Activated CD4-positive, alpha-beta T cell treated with anti-CD3 and anti-CD28 coated beads, Interleukin-2, amount 10 ng/mL, durations not matched to agents 7 days and 5 days (primary cell): ENCODE measurements around the gene MBP. TPM values are rescaled to one million over a fixed set of nuclear protein-coding genes. Genes with fewer than 3 reads are reported as not detected.

Experiments
- CTCF ChIA-PET: fragments of 350-600 bp; sonication (Branson Sonifier 250); formaldehyde crosslinking; loops from one replicate; lab custom pipeline; 2021; ENCODE audit warnings: antibody characterized with exemption; lab: Charles Lee
- POLR2A ChIA-PET: fragments of 350-600 bp; sonication (Branson Sonifier 250); formaldehyde crosslinking; loops from one replicate; lab custom pipeline; 2021; ENCODE audit warnings: antibody characterized with exemption; lab: Charles Lee
- DNase-seq: peaks from one replicate; pipeline ENCODE4 v3.0.0-alpha.2; 2020
- H3K27ac Mint-ChIP-seq: one replicate; pipeline ENCODE4 v1.8.0; 2021; ENCODE audit warnings: mild to moderate bottlenecking, moderate library complexity, mixed read lengths
- H3K27me3 Mint-ChIP-seq: one replicate; pipeline ENCODE4 v1.8.0; 2021; ENCODE audit warnings: mixed read lengths
- H3K36me3 Mint-ChIP-seq: one replicate; pipeline ENCODE4 v1.8.0; 2021; ENCODE audit warnings: low read depth, mixed read lengths
- H3K4me1 Mint-ChIP-seq: one replicate; pipeline ENCODE4 v1.8.0; 2021; ENCODE audit warnings: mixed read lengths
- H3K4me3 Mint-ChIP-seq: one replicate; pipeline ENCODE4 v1.8.0; 2021; ENCODE audit warnings: mild to moderate bottlenecking, moderate library complexity, mixed read lengths
- H3K9me3 Mint-ChIP-seq: one replicate; pipeline ENCODE4 v1.8.0; 2021; ENCODE audit warnings: mixed read lengths
- total RNA-seq, 2 experiments: library from RNA; stranded (reverse); gene quantifications; one replicate each; pipeline ENCODE4 v1.2.3, GENCODE V29; 2021

The MBP gene
- total RNA-seq, 2 experiments from 2014 or later = 111 to 133 TPM

DNA sequence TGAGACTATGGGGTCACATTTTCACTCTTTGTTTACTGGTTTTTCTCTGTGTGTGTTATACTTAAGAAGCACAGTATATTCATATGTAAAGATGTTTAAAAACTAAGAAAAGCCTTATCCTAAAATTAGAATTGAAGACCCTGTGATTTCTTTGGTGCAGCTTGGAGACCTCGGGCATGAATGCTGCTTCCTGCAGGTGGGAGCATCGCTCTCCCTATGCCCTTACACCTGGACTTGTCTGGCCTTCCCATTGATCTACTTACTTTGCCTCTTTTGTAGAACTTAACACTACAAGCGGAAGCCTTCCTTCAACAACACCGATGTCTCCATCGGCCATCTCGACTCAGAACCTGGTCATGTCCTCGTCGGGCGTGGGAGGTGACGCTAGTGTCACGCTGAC, 195.7 kb downstream of the MBP start:
- CTCF ChIA-PET = interaction anchor here (1.1 kb wide), 1 partner anchor 14 kb away, joined by 3 read pairs; no protein-coding TSS in a partner anchor
- H3K4me1 Mint-ChIP-seq = peaks cover 10% of the 10 kb centered on the region
- no peak for DNase-seq
- H3K36me3 Mint-ChIP-seq = peaks cover 27% of the 10 kb centered on the region
- H3K27me3 Mint-ChIP-seq = no peaks in the 10 kb centered on the region
- H3K4me3 Mint-ChIP-seq = no peak overlapping the region
- H3K27ac Mint-ChIP-seq = no peak overlapping the region
- POLR2A ChIA-PET = no interaction called here
- no peaks in the 10 kb centered on the region for H3K9me3 Mint-ChIP-seq

DNA sequence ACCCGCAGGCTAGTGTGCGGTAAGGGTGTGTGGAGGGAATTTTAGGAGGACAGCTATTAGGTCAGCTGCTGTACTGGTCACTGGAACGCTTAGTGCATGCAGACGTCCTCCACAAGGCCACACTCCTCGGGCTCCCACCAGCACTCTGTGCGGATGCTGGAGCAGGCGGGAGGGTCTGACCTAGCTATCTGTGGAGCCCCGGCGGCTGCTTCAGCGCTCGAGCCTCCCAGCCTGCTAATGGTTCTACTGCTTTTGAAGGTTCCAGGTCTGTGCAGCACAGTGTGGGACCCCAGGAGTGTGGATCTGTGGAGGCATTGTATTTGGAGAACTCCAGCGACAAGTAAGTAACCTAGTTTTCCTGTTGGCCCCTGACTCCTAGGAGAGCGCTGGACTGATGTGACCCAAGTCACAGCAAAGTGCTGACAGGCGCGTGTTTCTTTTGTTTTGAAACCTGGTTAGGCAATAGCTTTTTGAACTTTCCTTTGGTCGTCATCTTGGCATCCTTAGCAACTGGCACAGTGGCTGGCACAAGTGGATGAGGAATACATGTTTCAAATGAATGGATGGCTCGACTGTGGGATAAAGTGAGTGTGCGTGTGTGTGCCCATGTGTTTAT, 196.8 kb downstream of the MBP start:
- ChIA-PET POLR2A (no interaction called here), CTCF (interaction anchor here (1.1 kb wide), 1 partner anchor 13 kb away, joined by 3 read pairs; no protein-coding TSS in a partner anchor)
- Mint-ChIP-seq H3K27me3 (no peaks in the 10 kb centered on the region), H3K36me3 (peaks cover 28% of the 10 kb centered on the region), H3K4me1 (peaks cover 12% of the 10 kb centered on the region), H3K4me3 (no peak overlapping the region), H3K27ac (no peak overlapping the region), H3K9me3 (no peaks in the 10 kb centered on the region)
- no peak for DNase-seq

DNA sequence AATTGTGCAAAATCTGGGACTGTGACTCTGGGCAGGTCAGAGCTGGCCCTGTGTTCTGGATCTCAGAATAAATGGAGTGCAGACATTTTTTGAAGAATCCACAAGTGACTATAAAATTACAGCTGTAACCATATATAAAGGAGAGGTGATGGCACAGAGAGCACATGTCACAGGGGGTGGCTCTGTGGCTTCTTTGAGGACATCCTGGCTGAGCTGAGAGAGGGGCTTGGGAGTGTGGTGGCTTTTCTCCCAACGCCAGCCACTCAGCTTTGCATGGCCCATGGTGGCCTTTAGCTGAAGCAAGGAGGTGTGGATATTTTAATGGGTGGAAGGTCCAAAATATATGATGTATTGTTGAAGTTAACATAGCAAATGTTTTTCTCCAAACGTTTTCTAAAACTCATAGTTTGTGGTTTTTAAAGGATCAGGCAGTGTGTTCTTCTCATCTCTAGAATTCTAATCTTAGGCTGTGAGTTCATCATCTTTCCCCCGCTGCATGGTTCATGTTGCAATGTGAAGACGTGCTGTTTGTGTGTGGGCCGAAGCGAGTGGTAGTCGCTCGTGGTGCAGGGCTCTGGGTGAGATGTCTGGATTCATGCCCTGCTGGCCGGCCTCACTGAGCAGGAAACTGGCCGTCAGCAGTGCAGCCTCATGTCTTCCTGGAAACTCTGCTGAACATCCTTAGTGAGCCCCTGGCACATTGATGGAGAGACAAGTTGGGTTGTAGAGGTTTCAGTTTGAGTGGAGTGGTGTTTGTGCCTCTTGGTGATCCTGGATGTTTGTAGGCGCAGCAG, 200.4 kb downstream of the MBP start:
- no peaks in the 10 kb centered on the region for H3K27me3 Mint-ChIP-seq
- POLR2A ChIA-PET = no interaction called here
- CTCF ChIA-PET = interaction anchor here (1.3 to 1.5 kb wide), 2 partner anchors 17 to 23 kb away, joined by 3 read pairs; no protein-coding TSS in a partner anchor
- H3K4me3 Mint-ChIP-seq = no peak overlapping the region
- no peak for DNase-seq
- no peaks in the 10 kb centered on the region for H3K9me3 Mint-ChIP-seq
- peaks cover 12% of the 10 kb centered on the region for H3K4me1 Mint-ChIP-seq
- peak overlapping the region; percentile 55 for H3K27ac Mint-ChIP-seq
- H3K36me3 Mint-ChIP-seq = peaks cover 29% of the 10 kb centered on the region

DNA sequence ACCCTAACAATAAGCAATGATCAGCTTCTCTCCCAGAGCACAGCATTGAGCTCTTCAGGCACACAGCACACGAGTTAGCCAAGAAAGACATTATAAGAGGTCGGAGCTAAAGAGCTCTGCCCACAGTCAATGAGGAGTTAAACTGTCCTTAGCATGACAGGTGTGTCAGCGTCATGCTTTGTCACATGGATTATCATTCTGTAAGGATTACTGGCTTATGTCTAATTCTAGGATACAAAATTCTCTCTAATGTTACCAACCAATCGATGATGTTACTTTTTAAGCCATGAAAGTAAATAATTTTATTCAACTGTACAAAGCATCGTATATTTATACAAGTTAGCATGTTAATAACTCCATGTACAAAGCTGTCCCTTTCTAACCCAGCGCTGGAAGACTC, 201.4 kb downstream of the MBP start:
- H3K27ac Mint-ChIP-seq = no peak overlapping the region
- no peaks in the 10 kb centered on the region for H3K27me3 Mint-ChIP-seq
- no peaks in the 10 kb centered on the region for H3K9me3 Mint-ChIP-seq
- peaks cover 32% of the 10 kb centered on the region for H3K36me3 Mint-ChIP-seq
- ChIA-PET POLR2A (no interaction called here), CTCF (interaction anchor here (1.3 kb wide), 1 partner anchor 18 kb away, joined by 3 read pairs; no protein-coding TSS in a partner anchor)
- DNase-seq = no peak
- peaks cover 12% of the 10 kb centered on the region for H3K4me1 Mint-ChIP-seq
- no peak overlapping the region for H3K4me3 Mint-ChIP-seq

Other genes with a start within 250 kb of the MBP start
- not detected for gene GALR1, start 117.1 kb upstream of the MBP start, total RNA-seq